Stomach smooth muscle (tissue), 2 donors: ENCODE measurements around the gene KMT2C.

ENCODE experiments used
- H3K27ac ChIP-seq: one replicate; pipeline ENCODE4 v1.7.0; 2013; ENCODE audit warnings: mild to moderate bottlenecking, low read length, inconsistent platforms
- H3K27me3 ChIP-seq, 2 donors: one replicate each; pipeline ENCODE4 v1.7.0; 2013; ENCODE audit warnings: low read length in 2 of 2; ENCODE audit not compliant: insufficient read depth in 2 of 2, control insufficient read depth in 1 of 2
- H3K36me3 ChIP-seq, 2 donors: one replicate each; pipeline ENCODE4 v1.7.0; 2013; ENCODE audit warnings: low read length in 2 of 2; ENCODE audit not compliant: control insufficient read depth in 2 of 2, insufficient read depth in 2 of 2
- H3K4me1 ChIP-seq: one replicate; pipeline ENCODE4 v1.7.0; 2013; ENCODE audit warnings: low read length; ENCODE audit not compliant: control insufficient read depth, insufficient read depth
- H3K4me3 ChIP-seq, 2 donors: one replicate each; pipeline ENCODE4 v1.7.0; 2013; ENCODE audit warnings: low read length in 2 of 2
- H3K9ac ChIP-seq, 2 donors: one replicate each; pipeline ENCODE4 v1.7.0; 2013; ENCODE audit warnings: low read length in 2 of 2, mild to moderate bottlenecking in 1 of 2
- H3K9me3 ChIP-seq, 2 donors: one replicate each; pipeline ENCODE4 v1.7.0; 2013; ENCODE audit warnings: low read length in 2 of 2; ENCODE audit not compliant: control insufficient read depth in 2 of 2
- donor health status: healthy.
- donor health status: Pancreatic carcinoma.

KMT2C gene

DNA sequence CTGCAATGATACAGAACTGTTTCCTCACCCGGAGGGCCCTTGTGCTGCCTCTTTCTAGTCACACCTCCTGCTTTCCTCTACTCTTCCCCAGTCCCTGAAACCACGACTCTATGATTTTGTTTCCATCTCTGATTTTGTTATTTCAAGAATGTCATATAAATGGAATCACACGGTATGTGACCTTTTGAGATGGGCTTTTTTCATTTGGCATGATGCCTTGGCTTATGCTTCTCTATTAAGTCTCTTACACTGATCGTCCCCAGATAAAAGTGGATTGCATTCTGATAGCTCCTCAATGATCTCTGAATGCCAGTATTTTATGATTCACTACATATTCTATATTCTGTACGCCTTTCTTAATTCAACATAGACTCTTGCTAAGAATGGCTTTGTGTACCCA is 332.1 kb downstream of the KMT2C start:
- no peak overlapping the region for H3K27ac ChIP-seq
- H3K4me1 ChIP-seq: no peaks in the 10 kb centered on the region
- no peak overlapping the region for H3K9ac ChIP-seq
- H3K27me3 ChIP-seq: no peaks in the 10 kb centered on the region
- no peak overlapping the region for H3K4me3 ChIP-seq
- peaks cover 17 to 19% of the 10 kb centered on the region in 2 donors for H3K36me3 ChIP-seq
- H3K9me3 ChIP-seq: no peaks in the 10 kb centered on the region

DNA sequence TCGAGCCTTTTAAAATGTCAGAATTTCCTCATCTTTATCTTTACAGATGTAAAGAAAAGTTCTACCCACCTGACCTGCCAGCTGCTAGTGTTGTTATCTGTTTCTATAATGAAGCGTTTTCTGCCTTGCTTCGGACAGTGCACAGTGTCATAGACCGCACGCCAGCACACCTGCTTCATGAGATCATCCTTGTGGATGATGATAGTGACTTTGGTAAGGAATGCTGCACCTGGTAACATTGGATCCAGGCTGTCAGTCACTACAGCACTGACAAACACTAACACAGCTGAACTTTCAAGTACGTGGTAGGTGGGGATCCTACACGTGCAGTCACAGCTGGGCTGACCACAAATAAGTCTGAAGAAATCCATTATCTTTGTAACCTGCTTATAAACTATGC is 332.7 kb downstream of the KMT2C start:
- peaks cover 17 to 19% of the 10 kb centered on the region in 2 donors for H3K36me3 ChIP-seq
- H3K27me3 ChIP-seq: no peaks in the 10 kb centered on the region
- no peaks in the 10 kb centered on the region for H3K9me3 ChIP-seq
- no peak overlapping the region for H3K9ac ChIP-seq
- no peak overlapping the region for H3K4me3 ChIP-seq
- H3K4me1 ChIP-seq: no peaks in the 10 kb centered on the region
- H3K27ac ChIP-seq: no peak overlapping the region

GRCh38 chr7:152097330-152097729 is 338.5 kb downstream of the KMT2C start:
- no peaks in the 10 kb centered on the region for H3K4me1 ChIP-seq
- peaks cover 4 to 6% of the 10 kb centered on the region in 2 donors for H3K36me3 ChIP-seq
- H3K9ac ChIP-seq: no peak overlapping the region
- H3K27ac ChIP-seq: no peak overlapping the region
- H3K4me3 ChIP-seq: no peak overlapping the region
- H3K27me3 ChIP-seq: no peaks in the 10 kb centered on the region
- H3K9me3 ChIP-seq: no peaks in the 10 kb centered on the region

GRCh38 chr7:152095771-152096170 is 340.0 kb downstream of the KMT2C start:
- Histone ChIP-seq H3K9me3 (no peaks in the 10 kb centered on the region), H3K36me3 (peaks cover 2% of the 10 kb centered on the region in 2 donors), H3K4me1 (no peaks in the 10 kb centered on the region), H3K27me3 (no peaks in the 10 kb centered on the region), H3K9ac (no peak overlapping the region), H3K4me3 (no peak overlapping the region), H3K27ac (no peak overlapping the region)

- no peak overlapping the region for H3K4me3 ChIP-seq
- H3K4me1 ChIP-seq: no peaks in the 10 kb centered on the region
- peaks cover 0 to 3% of the 10 kb centered on the region in 2 donors for H3K36me3 ChIP-seq
- H3K9ac ChIP-seq: no peak overlapping the region
- no peak overlapping the region for H3K27ac ChIP-seq
- H3K9me3 ChIP-seq: peaks cover 2 to 8% of the 10 kb centered on the region in 2 donors
- no peaks in the 10 kb centered on the region for H3K27me3 ChIP-seq
Measured at GRCh38 chr7:152093717-152094116, 342.1 kb downstream of the KMT2C start.

DNA sequence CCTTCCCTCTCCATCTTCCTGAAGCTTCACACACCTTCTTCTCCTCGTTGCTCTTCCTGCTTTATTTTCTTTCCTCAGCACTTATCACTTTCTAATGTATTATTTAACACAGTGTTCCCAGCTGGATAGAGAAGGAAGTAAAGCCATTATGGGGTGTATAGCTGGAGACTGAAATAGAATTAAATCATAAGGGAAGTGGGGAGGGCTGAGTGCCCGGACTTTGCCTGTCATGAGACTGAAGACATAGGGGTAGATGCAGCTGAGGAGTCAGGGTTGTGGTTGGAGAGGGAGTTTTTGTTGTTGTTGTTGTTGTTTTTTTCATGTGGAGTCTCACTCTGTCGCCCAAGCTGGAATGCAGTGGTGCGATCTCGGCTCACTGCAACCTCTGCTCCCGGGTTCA is 345.1 kb downstream of the KMT2C start:
- Histone ChIP-seq H3K27me3 (no peaks in the 10 kb centered on the region), H3K9ac (no peak overlapping the region), H3K27ac (no peak overlapping the region), H3K4me3 (no peak overlapping the region), H3K4me1 (no peaks in the 10 kb centered on the region), H3K36me3 (peaks cover 0 to 3% of the 10 kb centered on the region in 2 donors), H3K9me3 (peaks cover 3 to 9% of the 10 kb centered on the region in 2 donors)

- H3K27me3 ChIP-seq: no peaks in the 10 kb centered on the region
- H3K36me3 ChIP-seq: peaks cover 0 to 3% of the 10 kb centered on the region in 2 donors
- no peak overlapping the region for H3K9ac ChIP-seq
- H3K9me3 ChIP-seq: peaks cover 3 to 9% of the 10 kb centered on the region in 2 donors
- no peaks in the 10 kb centered on the region for H3K4me1 ChIP-seq
- H3K4me3 ChIP-seq: no peak overlapping the region
- no peak overlapping the region for H3K27ac ChIP-seq
Measured at GRCh38 chr7:152089183-152089582, 346.6 kb downstream of the KMT2C start.

DNA sequence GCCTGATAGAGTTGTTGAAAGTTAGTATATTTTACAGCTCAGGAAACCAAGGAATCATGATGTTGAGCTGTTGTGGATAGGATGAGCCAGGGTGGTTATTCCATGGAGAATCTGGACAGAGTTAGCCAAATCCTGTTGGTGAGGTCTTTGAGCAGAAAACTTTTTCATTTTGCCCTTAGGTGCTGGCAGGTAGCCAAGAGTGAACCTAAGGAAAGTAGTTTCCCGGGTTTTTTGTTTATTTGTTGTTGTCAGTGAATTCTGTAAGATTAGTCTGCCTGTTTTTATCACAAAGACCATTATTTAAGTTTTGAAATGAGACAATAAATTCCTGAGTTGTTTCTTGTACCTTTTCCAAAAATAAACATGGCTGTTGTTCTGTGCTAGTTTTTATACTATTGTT is 349.3 kb downstream of the KMT2C start:
- H3K27me3 ChIP-seq: no peaks in the 10 kb centered on the region

DNA sequence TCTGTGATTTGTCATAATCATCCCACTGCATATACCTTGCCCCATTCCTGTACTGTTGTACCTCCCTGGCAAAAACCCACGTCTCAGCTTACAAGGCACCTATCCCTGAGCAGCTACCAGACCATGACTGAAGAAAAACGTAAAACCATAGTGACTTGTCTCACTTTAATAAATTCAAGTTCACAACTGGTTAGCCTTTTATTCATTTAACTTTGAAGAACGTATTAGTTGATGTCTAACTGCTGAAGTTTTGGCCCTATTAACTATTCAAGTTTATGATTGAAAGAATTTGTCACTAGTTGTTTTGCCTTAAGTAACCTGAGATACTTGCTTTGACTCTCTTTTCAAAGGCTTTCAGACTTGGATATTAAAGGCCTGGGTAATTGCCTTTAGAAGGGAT is 350.7 kb downstream of the KMT2C start:
- H3K27me3 ChIP-seq: no peaks in the 10 kb centered on the region
- H3K36me3 ChIP-seq: peaks cover 0 to 3% of the 10 kb centered on the region in 2 donors
- peaks cover 3 to 9% of the 10 kb centered on the region in 2 donors for H3K9me3 ChIP-seq
- H3K4me1 ChIP-seq: no peaks in the 10 kb centered on the region
- H3K4me3 ChIP-seq: no peak overlapping the region
- H3K27ac ChIP-seq: no peak overlapping the region
- H3K9ac ChIP-seq: no peak overlapping the region

More for the DNA sequence above, 349.3 kb downstream of the KMT2C start:
- no peaks in the 10 kb centered on the region for H3K4me1 ChIP-seq
- no peak overlapping the region for H3K4me3 ChIP-seq
- no peak overlapping the region for H3K27ac ChIP-seq
- peaks cover 3 to 9% of the 10 kb centered on the region in 2 donors for H3K9me3 ChIP-seq
- no peak overlapping the region for H3K9ac ChIP-seq
- peaks cover 0 to 3% of the 10 kb centered on the region in 2 donors for H3K36me3 ChIP-seq
